ENCODE measurements around the gene SLAMF9.

The SLAMF9 gene

GRCh38 chr1:159945483-159946241, 8.4 kb downstream of the SLAMF9 start, which contains the start of gene IGSF9:
Gene IGSF9 (minus strand): TSS chr1:159945613. CDS start chr1:159943454, 2,159 bp downstream.
- peak; percentile 86 for DNase-seq (ENCODE audit: low spot score)

DNA sequence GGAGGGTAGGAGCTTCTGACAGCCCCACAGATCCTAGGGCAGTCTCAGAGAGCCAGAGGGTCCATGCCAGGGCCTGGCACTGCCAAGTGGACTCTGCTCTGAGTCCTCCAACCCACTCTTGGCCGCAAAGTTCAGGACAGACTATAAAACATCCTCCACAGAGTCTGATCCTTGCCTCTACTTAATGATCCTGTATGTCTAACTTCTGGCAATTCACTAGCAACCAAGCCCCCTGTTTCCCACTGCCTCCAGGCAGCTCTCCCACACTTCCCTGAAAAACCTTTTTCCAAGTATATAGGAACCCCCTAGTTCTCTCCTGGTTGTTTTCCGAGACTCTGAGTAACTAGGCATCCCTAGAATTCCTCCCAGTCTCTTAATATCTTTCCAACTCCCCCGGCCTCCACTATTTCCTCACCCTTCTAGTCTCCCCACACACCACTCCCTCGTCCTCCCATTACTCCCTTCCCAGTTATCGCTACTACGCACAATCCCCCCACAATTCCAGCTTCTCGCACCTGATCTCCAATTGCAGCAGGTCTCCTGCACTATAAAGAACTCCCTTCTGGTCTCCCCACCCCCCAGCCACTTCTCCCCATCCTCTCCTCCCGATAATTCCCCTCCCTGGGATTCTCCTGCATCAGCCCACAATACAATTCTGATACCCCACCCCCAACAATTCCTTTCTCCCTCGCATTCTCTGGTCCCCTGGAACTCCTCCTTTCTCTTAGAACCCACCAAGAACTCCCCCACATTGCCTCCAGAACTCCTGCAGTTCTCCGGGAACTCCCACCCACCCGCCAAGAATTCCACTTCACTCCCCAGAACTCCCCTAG, 9.2 kb downstream of the SLAMF9 start:
- DNase-seq (ENCODE audit: low spot score) = no peak

DNA sequence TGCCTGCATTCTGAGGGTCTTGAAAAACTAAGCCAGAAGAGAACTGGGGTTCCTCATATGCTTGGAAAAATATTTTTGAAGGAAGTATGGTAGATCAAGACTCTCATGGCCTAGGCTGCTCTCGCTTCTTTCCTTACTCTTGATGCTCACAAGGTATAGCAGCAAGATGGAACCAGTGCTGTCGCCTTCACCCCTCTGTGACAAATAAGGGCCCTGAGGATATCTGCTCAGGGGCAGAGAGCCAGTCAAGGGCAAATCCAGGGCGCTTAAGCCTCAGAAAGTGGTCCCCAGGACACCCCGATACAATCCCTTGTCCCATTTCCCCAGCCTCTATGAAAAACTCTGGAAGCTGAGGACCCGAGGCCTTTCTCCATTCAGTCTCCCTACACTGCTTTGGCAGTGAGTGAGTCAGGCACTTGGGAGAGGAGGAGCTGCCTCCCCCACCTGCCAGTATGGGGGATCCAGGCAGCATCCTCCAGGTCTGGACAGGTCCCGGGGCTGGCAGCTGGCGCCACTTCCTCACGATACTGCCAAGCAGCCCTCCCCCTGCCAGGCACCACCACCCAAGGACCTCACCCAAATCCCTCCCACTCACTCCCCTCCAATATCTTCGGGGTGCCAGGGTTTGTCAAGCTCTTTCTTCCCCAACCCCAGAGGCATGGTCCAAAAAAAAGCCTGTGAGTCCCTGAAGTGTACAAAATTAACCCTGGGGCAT, 10.0 kb downstream of the SLAMF9 start:
- DNase-seq (ENCODE audit: low spot score) = no peak

DNA sequence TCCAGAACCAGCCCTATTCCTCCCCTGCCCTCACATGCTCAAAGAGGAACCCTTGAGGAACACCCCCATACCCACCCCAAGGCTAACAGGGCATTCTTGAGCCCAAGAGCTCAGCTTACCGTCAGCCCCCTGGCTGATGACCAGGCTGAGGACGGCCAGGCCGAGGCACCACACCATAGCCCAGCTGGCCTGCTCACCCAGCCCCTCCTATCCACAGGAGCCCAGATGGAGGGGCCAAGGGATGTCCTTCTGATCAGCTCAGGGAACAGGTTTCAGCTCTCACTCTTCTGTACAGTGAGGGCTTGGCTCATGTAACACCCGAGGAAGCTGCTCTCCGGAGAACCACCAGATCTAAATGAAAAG, 10.8 kb downstream of the SLAMF9 start:
- DNase-seq (ENCODE audit: low spot score) = no peak

DNA sequence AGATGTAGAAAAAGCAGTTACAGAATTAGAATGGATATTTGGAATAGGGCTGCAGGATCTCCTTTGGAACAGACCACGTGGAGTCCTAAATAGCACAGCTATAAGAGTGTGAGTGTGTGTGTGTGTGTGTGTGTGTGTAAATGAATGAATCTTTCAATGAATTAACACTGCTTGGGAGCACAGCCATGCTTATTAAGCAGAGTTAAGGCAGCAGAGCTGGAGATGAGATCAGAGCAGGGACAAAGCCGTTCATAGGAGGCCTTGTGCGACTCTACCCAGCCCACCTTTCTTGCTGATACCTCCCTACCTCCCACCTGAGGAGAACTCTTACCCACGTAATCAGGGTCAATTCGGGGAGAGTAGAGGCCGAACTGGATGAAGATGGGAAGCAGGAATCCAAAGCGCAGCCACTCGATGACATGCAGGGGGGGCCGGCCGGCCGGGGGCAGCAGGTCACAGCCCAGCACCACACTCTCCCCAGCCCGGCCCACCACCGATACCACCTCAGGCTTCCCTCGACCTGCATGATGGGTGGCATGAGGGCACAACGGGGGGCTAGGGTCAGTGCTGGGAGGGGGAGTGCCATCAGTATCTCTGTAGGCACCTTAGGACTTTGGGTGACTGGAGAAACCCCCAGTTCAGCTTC, 11.3 kb downstream of the SLAMF9 start:
- DNase-seq (ENCODE audit: low spot score) = no peak

DNA sequence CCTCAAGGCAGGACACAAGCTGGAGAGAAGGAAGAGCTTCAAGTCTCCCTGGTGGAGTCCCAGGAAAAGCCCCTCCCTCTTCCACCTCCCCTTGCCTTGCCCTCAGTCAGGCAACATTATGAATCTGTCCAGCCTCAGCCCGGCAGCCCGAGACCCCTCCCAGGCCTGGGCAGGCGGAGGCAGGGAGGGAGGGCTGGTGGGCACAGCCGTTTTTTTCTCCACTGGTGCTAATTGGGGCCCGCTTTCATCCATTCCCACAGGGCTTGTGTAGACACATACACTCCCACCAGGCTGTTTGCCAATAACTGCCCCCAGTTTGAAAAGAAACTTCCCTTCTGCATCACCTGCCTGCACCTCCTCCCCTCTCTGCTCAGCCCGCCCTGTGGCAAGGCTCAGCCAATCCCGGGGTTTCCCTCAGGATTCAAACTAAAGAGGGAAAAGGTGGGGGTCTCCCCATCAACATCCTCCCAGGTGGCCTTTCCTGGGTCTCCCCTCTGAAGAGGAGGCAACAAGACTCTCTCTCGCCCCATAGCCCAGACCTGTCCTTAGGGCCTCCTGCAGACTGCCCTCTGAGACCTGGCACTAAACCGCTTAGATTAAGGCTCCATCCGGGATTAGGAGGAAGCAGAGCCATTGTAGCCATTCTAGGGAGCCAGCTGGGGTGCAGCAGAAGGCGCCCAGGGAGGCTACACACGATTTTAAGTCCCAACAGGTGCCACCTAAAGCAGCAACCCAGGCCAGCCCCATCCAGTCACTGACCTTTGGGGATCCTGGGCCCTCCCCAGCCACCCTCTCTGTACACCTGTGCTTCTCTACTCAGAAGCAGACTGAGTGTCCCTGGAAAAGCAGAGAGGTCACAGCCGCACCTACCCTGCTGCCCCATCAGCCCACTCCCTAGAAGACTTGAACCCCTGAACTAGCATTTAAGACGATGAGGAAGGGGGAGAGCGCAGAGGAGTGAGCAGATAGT, 12.2 kb downstream of the SLAMF9 start:
- no peak for DNase-seq (ENCODE audit: low spot score)

- DNase-seq (ENCODE audit: low spot score) = no peak
These were observed 12.9 kb downstream of the SLAMF9 start for GRCh38 chr1:159941141-159941540.

DNA sequence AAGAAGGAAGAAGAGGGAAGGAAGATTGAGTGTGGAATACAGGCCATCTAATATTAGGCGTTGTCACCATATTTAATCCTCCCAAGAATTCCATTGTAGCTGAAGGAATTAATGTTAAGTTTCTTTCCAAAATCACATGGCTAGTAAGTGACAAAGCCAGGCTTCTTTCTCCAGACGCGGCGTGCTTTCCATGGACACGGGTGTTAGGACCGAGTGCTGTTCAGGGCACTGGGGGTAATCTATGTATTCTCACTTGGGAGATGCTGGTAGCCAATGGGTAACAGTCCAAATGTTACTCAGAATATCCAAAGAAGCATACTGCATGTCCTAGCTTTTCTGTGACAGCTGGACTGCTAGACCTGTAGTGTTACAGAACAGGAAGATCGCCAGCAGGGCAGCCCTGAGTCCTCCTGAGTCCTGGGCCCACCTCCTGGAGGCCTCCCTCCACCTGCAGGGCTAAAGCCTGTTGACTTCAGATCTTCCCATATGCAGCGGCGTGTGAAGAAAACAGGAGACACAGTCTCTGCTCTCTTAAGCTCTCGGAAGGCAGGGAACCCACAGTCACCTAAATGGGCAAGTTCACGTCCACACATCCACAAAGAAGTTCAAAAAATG, 13.9 kb downstream of the SLAMF9 start:
- DNase-seq (ENCODE audit: low spot score) = no peak

- no peak for DNase-seq (ENCODE audit: low spot score)
These were observed 14.4 kb downstream of the SLAMF9 start for GRCh38 chr1:159939678-159940002.

- DNase-seq (ENCODE audit: low spot score) = no peak
These were observed 14.9 kb downstream of the SLAMF9 start for GRCh38 chr1:159938905-159939677.

- no peak for DNase-seq (ENCODE audit: low spot score)
These were observed 15.7 kb downstream of the SLAMF9 start for GRCh38 chr1:159938211-159938852.

DNA sequence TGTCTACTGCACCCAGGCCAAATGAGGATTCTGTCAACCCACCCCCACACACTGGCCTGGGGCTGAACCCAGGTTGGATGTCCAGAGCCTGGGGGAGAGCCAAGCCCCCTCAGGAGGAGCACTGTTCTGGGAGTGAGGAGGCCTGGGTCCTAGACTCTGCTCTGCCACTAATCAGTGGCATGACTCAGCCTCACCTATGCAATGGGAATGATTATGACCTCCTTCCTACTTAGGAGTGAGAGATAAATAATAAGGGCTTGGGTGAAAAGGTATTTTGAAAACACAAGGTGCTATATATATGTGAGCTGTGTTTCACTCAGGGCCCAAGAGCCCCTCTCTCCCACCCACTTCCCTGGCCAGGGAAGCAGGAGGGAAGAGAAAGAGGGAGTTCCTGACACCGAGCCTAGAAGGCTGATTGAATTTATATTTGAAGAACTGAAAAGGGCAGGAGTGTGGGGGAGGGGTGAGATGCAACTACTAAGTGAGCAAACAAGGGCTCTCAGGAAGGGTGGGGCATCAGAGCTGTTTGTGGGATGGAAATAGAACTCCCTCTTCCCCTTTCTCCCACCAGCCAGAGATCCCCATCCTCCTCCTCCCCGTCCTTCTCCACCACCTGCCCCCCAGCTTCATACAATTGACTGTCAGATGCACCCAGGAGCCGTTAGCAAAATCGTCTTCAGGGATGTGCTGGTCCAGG, 16.8 kb downstream of the SLAMF9 start:
- no peak for DNase-seq (ENCODE audit: low spot score)

GRCh38 chr1:159936273-159936904, 17.6 kb downstream of the SLAMF9 start:
- DNase-seq (ENCODE audit: low spot score) = peak; percentile 86

GRCh38 chr1:159935719-159936272, 18.2 kb downstream of the SLAMF9 start:
- DNase-seq (ENCODE audit: low spot score) = no peak

- DNase-seq (ENCODE audit: low spot score) = no peak
These were observed 18.7 kb downstream of the SLAMF9 start for GRCh38 chr1:159935305-159935704.

GRCh38 chr1:159934136-159935039, 19.6 kb downstream of the SLAMF9 start:
- DNase-seq (ENCODE audit: low spot score) = no peak

GRCh38 chr1:159933347-159933746, 20.7 kb downstream of the SLAMF9 start:
- DNase-seq (ENCODE audit: low spot score) = no peak

Data from AG20443 (cell line).